Mucosa of descending colon (tissue), 3 donors: ENCODE results near the gene MAPKAPK3. TPM values are rescaled to one million over a fixed set of nuclear protein-coding genes. Genes with fewer than 3 reads are reported as not detected.

Experiments used
- ATAC-seq: fragments of 200-7000 bp; cut with Tn5 transposase; one replicate; pipeline ENCODE4 v1.9.1; 2020; ENCODE audit warnings: mild to moderate bottlenecking, moderate library complexity
- DNase-seq, 3 donors: peaks; one replicate each; pipeline ENCODE4 v3.0.0-alpha.2; 2020
- H3K36me3 ChIP-seq: fragments of 200-600 bp; one replicate; pipeline ENCODE4 v1.8.0; 2021; ENCODE audit warnings: low read depth, mild to moderate bottlenecking
- H3K4me1 ChIP-seq: fragments of 200-600 bp; one replicate; pipeline ENCODE4 v1.8.0; 2021; ENCODE audit warnings: low read depth, mild to moderate bottlenecking
- H3K4me3 ChIP-seq: fragments of 200-600 bp; one replicate; pipeline ENCODE4 v1.8.0; 2021; ENCODE audit warnings: mild to moderate bottlenecking
- H3K9me3 ChIP-seq: fragments of 200-600 bp; one replicate; pipeline ENCODE4 v1.8.0; 2021; ENCODE audit warnings: mild to moderate bottlenecking
- CTCF ChIP-seq: fragments of 200-600 bp; IDR thresholded peaks from one replicate; pipeline ENCODE4 v1.8.0; 2022; ENCODE audit warnings: antibody characterized with exemption, mild to moderate bottlenecking
- intact Hi-C, 2 donors: fragments of 100-400 bp; cut with DNase I in 1 of 2; cut with micrococcal nuclease in 1 of 2; formaldehyde crosslinking; loops; one replicate each; pipeline versions ENCODE4 v1.11.0 to v1.11.1; 2022; cut with DNase I, micrococcal nuclease
- total RNA-seq, 3 donors: library from RNA; stranded (reverse); fragmentation: NEBNext Ultra II Directional in 2 of 3; extraction: Animal tissue kit (Norgen Biotek cat#: 25700) in 2 of 3; gene quantifications; one replicate each; pipeline versions ENCODE4 v1.2.1 to v1.2.4, GENCODE V29; 2021 to 2023
- donor health status: DM: no; HTN: no; CAD: no; lungs with moderate emphysema.
- donor health status: DM: no; HTN: no; CAD: no.
- donor health status: DM: no; HTN: yes; CAD: no.

The MAPKAPK3 gene
- total RNA-seq, 3 donors from 2014 or later: 21.5 to 33.5 (median 25.5) TPM

- TF ChIP-seq CTCF: no peak
- peaks cover 9% of the 10 kb centered on the region for H3K36me3 ChIP-seq
- H3K9me3 ChIP-seq: no peaks in the 10 kb centered on the region
- ATAC-seq (no peak), DNase-seq (no peak)
- peak overlapping the region; percentile 68 for H3K4me3 ChIP-seq
- intact Hi-C loops: loop anchor here in 1 of 2 donors (5.0 kb wide), 1 partner anchor 776 kb away; the partner anchor contains the start of gene MANF
- H3K4me1 ChIP-seq: peaks cover 45% of the 10 kb centered on the region
Measured at GRCh38 chr3:50610992-50611463, 5.9 kb upstream of the MAPKAPK3 start.

DNA sequence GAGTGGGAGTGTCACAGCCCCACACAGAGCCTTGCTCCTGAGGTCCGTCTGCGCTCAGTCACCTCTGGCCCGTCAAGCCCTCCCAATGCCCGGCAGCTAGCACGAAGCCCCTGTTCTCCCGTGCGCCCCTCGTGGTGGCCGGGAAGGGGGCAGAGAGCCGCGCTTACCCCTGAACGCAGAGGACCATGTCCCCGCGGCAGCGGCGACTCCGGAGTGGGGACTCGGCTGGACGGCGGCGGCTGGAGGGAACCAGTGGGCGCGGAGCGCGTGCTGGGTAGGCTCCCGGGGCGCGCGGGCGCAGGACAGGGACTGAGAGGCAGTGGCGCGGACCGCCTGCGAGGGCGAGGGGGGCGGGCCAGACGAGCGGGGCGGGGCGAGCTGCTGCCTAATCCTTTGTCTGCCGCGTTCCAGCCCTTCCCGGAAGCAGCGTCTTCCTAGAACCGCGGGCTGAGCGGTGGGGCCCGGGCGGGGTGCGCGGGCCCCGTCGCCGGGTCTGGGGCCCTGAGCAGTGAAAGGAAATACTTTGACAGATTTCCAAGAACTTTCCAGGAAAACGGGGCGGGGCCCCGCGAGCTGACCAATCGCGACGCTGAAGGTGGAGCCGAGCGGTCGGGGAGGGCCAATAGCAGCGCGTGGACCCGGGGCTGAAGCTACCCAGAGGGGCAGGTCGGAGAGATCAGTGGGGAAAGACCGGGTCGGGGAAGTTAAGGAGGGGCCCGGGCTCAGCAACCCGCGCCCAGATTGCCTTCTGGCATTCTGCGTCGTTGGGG is 5.3 kb upstream of the MAPKAPK3 start, which contains the start of gene CISH:
TSS of gene CISH (minus strand) at position 311 of the 770 bp plus-strand sequence. CDS start at position 187, 124 bp downstream.
- peak within 1 kb of the TSS; percentile 68 for H3K4me3 ChIP-seq
- peak; percentile 81 for ATAC-seq
- H3K4me1 ChIP-seq: peaks cover 39% of the 10 kb centered on the region

GRCh38 chr3:50612234-50612882 is 4.6 kb upstream of the MAPKAPK3 start:
- TF ChIP-seq CTCF: no peak
- Histone ChIP-seq H3K4me1 (peaks cover 33% of the 10 kb centered on the region), H3K36me3 (peaks cover 3% of the 10 kb centered on the region), H3K4me3 (peak overlapping the region; percentile 68), H3K9me3 (no peaks in the 10 kb centered on the region)
- no peak for ATAC-seq
- intact Hi-C loops: loop anchor here in 1 of 2 donors (5.0 kb wide), 1 partner anchor 775 kb away; the partner anchor contains the start of gene MANF
- DNase-seq: no peak

More for the DNA sequence above, 5.3 kb upstream of the MAPKAPK3 start, which contains the start of gene CISH:
- Histone ChIP-seq H3K36me3 (peaks cover 9% of the 10 kb centered on the region), H3K9me3 (no peaks in the 10 kb centered on the region)
- intact Hi-C loops: loop anchor here in 1 of 2 donors (5.0 kb wide), 1 partner anchor 776 kb away; the partner anchor contains the start of gene MANF
- peak; percentile 97 to 98 (median 97) for DNase-seq
- no peak for TF ChIP-seq CTCF

GRCh38 chr3:50612970-50613846 is 3.7 kb upstream of the MAPKAPK3 start:
- Histone ChIP-seq H3K36me3 (no peaks in the 10 kb centered on the region), H3K9me3 (no peaks in the 10 kb centered on the region), H3K4me3 (no peak overlapping the region), H3K4me1 (peaks cover 33% of the 10 kb centered on the region)
- peak in 1 of 3 donors; percentile 41 for DNase-seq
- intact Hi-C loops: loop anchor here (1.0 to 5.0 kb wide), 2 partner anchors 40 to 774 kb away; partner anchors contain the start of gene MANF (in 1 of the 2)
- no peak for ATAC-seq
- TF ChIP-seq CTCF: no peak

- H3K4me1 ChIP-seq: peaks cover 27% of the 10 kb centered on the region
- no peaks in the 10 kb centered on the region for H3K9me3 ChIP-seq
- TF ChIP-seq CTCF: no peak
- intact Hi-C loops: loop anchor here (2.0 to 5.0 kb wide), 2 partner anchors 44 to 767 kb away; no protein-coding TSS in a partner anchor
- H3K36me3 ChIP-seq: no peaks in the 10 kb centered on the region
- no peak for DNase-seq
- H3K4me3 ChIP-seq: no peak overlapping the region
- no peak for ATAC-seq
Measured at GRCh38 chr3:50615190-50615589, 1.8 kb upstream of the MAPKAPK3 start.
